NB4 (cell line): ENCODE measurements around the gene PCDHGB3.

Source experiments
- CTCF ChIP-seq: IDR thresholded peaks from one replicate; pipeline ENCODE4 v1.5.1; 2012; ENCODE audit warnings: low read depth, low read length
- MAX ChIP-seq: IDR thresholded peaks from 2 replicates; pipeline ENCODE4 v1.6.1; 2011; ENCODE audit warnings: low read depth, low read length
- MYC ChIP-seq: IDR thresholded peaks from 2 replicates; pipeline ENCODE4 v1.6.1; 2011; ENCODE audit warnings: low read depth, low read length
- POLR2A ChIP-seq: IDR thresholded peaks from 2 replicates; pipeline ENCODE4 v1.6.1; 2011; ENCODE audit warnings: mild to moderate bottlenecking; ENCODE audit not compliant: insufficient read length; ENCODE audit errors: extremely low read depth

- TF ChIP-seq CTCF (no peak), POLR2A (no peak), MYC (no peak), MAX (no peak)
Observed at GRCh38 chr5:141411575-141411974, 41.5 kb downstream of the PCDHGB3 start.
